GM12892 (cell line): Measurements from ENCODE around the gene RTN4RL1.

ENCODE experiments used
- POLR2A ChIP-seq: IDR thresholded peaks from 2 replicates; pipeline ENCODE4 v1.6.1; 2011; ENCODE audit warnings: low read depth, low read length, control low read depth
- POLR2AphosphoS5 ChIP-seq: IDR thresholded peaks from 2 replicates; pipeline ENCODE4 v1.6.1; 2011; ENCODE audit warnings: low read depth, low read length, control low read depth

- TF ChIP-seq POLR2AphosphoS5, result no peak
- no peak for TF ChIP-seq POLR2A
Observed at GRCh38 chr17:1969712-1970111, 55.4 kb downstream of the RTN4RL1 start.
